AG04450 (cell line): ENCODE results near the gene CACNA2D3. TPM values are rescaled to one million over a fixed set of nuclear protein-coding genes. Genes with fewer than 3 reads are reported as not detected.
A peak's percentile ranks its signal among the peaks of the same experiment; 100 is the strongest.

Experiments used
- CTCF ChIA-PET: fragments of 300-600, 350-600 bp; formaldehyde crosslinking; extraction: SDS; loops from one replicate; lab custom pipeline; 2022; ENCODE audit warnings: antibody characterized with exemption, inconsistent platforms; lab: Charles Lee
- POLR2A ChIA-PET: fragments of 350-600 bp; formaldehyde crosslinking; extraction: SDS; loops from one replicate; lab custom pipeline; 2021; ENCODE audit warnings: antibody characterized with exemption, inconsistent platforms; lab: Yijun Ruan, JAX
- DNase-seq: peaks from one replicate; pipeline ENCODE4 v3.0.0-alpha.2; 2011; ENCODE audit warnings: low read depth, low spot score
- H3K27ac ChIP-seq: one replicate; pipeline ENCODE4 v1.5.1; 2012; ENCODE audit warnings: low read depth, low read length, control low read depth
- H3K27me3 ChIP-seq: one replicate; pipeline ENCODE4 v1.6.0; 2012; ENCODE audit warnings: low read length; ENCODE audit not compliant: control insufficient read depth, insufficient read depth
- H3K4me3 ChIP-seq: 2 replicates; pipeline ENCODE4 v1.5.1; 2011; ENCODE audit warnings: mild to moderate bottlenecking, low read depth, low read length, control low read depth
- H3K9me3 ChIP-seq: 2 replicates; pipeline ENCODE4 v1.5.1; 2012; ENCODE audit warnings: low read length; ENCODE audit not compliant: control insufficient read depth, insufficient read depth
- polyA plus RNA-seq: library from polyadenylated mRNA; depleted of rRNA; stranded (reverse); fragments of >200 nt; gene quantifications from 2 replicates; pipeline ENCODE4 v1.2.3, GENCODE V29; 2011
- TF ChIP-seq, protein P1 (sequence below): IDR thresholded peaks from 2 replicates; pipeline ENCODE4 v1.5.1; 2011; ENCODE audit warnings: low read depth, low read length, control low read depth, inconsistent platforms

Gene CACNA2D3
- polyA plus RNA-seq, 1 experiment = 0.32 TPM

DNA sequence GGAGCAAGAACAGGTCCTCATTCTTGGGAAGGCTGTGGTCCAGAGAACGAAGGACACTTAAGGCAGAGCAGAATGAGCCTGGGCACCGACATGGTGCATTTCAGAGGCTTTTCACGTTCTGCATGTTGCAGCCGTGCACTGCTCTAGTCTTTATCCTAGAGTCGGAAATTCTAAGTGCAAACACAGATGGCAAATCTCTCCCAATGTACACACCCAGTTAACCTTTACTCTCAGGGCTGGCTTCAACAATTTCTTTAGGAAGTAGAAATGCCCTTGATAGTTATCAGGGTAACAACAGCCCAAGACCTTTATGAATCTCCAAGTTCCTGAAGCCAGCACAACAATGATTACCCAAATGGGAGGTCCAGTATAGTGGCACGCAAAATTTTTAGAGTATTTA, 844.6 kb downstream of the CACNA2D3 start:
- H3K27me3 ChIP-seq = no peaks in the 10 kb centered on the region
- DNase-seq = no peak
- POLR2A ChIA-PET = no interaction called here
- TF ChIP-seq, protein P1, sequence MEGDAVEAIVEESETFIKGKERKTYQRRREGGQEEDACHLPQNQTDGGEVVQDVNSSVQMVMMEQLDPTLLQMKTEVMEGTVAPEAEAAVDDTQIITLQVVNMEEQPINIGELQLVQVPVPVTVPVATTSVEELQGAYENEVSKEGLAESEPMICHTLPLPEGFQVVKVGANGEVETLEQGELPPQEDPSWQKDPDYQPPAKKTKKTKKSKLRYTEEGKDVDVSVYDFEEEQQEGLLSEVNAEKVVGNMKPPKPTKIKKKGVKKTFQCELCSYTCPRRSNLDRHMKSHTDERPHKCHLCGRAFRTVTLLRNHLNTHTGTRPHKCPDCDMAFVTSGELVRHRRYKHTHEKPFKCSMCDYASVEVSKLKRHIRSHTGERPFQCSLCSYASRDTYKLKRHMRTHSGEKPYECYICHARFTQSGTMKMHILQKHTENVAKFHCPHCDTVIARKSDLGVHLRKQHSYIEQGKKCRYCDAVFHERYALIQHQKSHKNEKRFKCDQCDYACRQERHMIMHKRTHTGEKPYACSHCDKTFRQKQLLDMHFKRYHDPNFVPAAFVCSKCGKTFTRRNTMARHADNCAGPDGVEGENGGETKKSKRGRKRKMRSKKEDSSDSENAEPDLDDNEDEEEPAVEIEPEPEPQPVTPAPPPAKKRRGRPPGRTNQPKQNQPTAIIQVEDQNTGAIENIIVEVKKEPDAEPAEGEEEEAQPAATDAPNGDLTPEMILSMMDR = no peak
- no peak overlapping the region for H3K4me3 ChIP-seq
- CTCF ChIA-PET = no interaction called here
- H3K27ac ChIP-seq = no peak overlapping the region
- H3K9me3 ChIP-seq = no peaks in the 10 kb centered on the region

DNA sequence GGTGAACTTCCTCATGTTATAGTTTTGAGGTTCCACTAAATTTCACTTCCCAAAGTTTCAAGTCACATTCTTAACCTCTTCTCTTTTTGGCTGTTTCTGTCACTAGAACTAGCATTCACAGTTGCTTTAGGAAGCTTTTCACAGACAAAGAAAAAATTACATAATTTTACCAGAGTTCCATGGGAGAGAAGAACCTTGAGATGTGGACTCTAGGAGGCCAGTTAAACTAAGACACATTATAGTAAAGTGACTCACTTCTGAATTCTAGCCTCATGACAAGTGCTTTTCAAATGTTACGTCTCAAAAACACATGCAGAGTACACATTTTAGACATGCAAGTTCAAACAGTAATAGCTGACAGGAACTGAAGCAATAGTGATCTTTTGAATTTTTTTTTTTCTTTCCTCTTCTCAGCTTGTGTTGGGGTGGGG, 845.4 kb downstream of the CACNA2D3 start:
- ChIA-PET CTCF (interaction anchor here (0.7 kb wide), 1 partner anchor 32 kb away, joined by 3 read pairs; no protein-coding TSS in a partner anchor), POLR2A (no interaction called here)
- Histone ChIP-seq H3K9me3 (no peaks in the 10 kb centered on the region), H3K27ac (no peak overlapping the region), H3K4me3 (no peak overlapping the region), H3K27me3 (no peaks in the 10 kb centered on the region)
- peak; percentile 34 for DNase-seq
- TF ChIP-seq, protein P1 = no peak

DNA sequence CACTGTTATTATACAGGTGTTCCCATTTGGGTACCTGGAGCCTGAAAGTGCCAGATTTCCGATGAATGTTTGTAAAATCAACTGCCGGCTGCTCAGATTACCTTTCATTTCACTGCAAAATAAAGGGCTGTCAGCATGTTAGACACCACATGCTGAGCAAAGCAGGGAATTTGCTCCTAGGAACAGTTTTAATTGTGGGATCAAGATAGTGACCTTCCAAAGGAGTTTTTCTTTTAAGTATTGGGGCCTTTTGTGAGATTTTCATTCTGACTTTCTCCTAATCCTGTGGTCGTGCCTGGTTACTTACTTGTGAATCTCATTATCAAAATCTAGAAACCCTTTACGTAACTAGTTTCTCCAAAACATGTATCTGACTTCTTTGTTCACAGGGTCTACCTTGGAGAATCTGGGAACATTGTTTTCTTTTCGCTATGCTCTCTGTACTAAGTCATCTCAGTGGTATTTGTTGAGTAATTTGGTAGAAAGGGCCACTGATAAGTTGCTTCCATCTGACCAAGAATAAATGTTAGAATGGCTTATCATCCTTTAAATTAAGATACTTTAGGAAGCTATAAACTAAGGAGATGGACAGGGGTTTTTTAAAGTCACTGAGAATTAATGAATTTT, 846.3 kb downstream of the CACNA2D3 start:
- ChIA-PET CTCF (interaction anchor here (1.0 kb wide), 1 partner anchor 10 kb away, joined by 6 read pairs; no protein-coding TSS in a partner anchor), POLR2A (no interaction called here)
- peak; percentile 55 for DNase-seq
- TF ChIP-seq, protein P1 = no peak
- peak overlapping the region; percentile 89 for H3K27ac ChIP-seq
- no peaks in the 10 kb centered on the region for H3K27me3 ChIP-seq
- H3K4me3 ChIP-seq = no peak overlapping the region
- H3K9me3 ChIP-seq = no peaks in the 10 kb centered on the region

DNA sequence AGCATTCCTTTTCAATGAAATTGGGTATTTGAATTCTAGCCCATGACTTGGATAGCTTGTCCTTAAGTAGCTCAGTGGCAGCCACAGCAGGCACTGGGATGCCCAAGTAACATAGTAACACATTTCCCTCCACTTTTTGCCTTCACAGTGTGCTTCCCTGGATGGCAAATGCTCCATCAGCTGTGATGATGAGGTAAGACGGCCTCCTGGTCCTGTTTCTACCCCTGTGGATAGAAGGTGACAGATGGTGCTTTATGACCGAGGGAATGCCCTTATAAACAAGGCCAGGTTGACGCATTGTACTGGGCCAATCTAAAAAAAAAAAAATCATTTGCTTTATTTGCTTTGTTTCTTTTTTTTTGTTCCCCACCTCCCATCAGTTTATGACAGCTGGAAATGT, 847.3 kb downstream of the CACNA2D3 start:
- H3K9me3 ChIP-seq = no peaks in the 10 kb centered on the region
- TF ChIP-seq, protein P1 = no peak
- H3K27me3 ChIP-seq = no peaks in the 10 kb centered on the region
- no peak for DNase-seq
- H3K4me3 ChIP-seq = no peak overlapping the region
- H3K27ac ChIP-seq = peak overlapping the region; percentile 55
- ChIA-PET CTCF (interaction anchor here (0.6 to 1.0 kb wide), 3 partner anchors 18 to 73 kb away, joined by 3 to 5 read pairs (median 3); no protein-coding TSS in a partner anchor), POLR2A (no interaction called here)

DNA sequence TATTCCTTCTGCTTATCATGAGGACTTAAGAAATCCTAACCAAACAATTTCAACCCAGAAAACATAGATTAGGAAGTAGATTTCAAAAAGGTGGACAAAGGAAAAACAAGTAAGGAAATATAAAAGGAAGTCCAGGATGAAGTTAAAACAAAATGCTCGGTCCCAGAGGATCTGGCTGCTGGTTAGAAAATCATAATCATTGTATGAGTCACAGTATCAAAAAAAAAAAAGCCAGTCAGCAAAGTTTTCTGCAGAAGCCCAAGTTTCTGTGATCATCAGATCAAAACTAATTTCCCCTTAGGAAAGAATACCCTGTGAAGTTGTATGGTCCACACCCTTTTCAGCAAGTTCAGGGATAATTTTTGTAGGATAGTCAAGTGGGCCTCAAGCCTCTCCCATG, 848.5 kb downstream of the CACNA2D3 start:
- H3K27me3 ChIP-seq = no peaks in the 10 kb centered on the region
- ChIA-PET POLR2A (no interaction called here), CTCF (no interaction called here)
- no peak overlapping the region for H3K4me3 ChIP-seq
- no peak overlapping the region for H3K27ac ChIP-seq
- TF ChIP-seq, protein P1 = no peak
- no peaks in the 10 kb centered on the region for H3K9me3 ChIP-seq
- no peak for DNase-seq
